NK-92 treated with Interleukin-12 subunit alpha and Interleukin-12 subunit beta, amount 100 ng/mL, for 24 hours (cell line): ENCODE measurements around the gene PRTN3.
"Not testable (repeated sequence)": the region's sequence is repeated elsewhere in the genome, so short reads cannot be mapped to it uniquely, and the experiment has no call there.

Source experiments
- DNase-seq: peaks from one replicate; lab custom pipeline; 2025; lab: John Stamatoyannopoulos, UW

The PRTN3 gene

DNA sequence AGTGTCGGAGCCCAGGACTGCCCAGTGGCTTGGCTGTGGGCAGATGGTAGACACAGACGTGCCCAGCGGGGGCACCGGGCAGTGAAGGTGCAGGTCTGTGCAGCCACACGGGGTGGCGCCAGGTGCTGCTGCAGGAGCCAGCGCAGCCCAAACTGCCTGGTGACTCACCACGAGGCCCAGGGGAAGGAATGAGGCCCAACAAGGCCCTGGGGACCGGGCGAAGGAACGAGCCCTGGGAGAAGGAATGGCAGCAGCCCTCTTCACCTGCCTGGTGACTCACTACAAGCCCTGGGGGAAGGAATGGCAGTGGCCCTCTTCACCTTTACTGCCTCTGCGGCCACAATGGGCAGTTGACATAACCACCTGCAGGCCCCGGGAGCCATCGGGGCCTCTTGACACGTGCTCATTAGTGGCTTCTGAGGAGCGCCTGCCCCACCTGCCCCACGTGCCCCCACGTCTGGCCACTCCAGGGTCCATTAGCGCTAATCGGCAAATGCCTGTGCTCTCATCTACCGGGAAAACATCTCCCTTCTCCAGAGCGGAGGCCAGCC is 42.9 kb downstream of the PRTN3 start:
- no peak for DNase-seq

- DNase-seq, result no peak
These were observed 43.8 kb downstream of the PRTN3 start for GRCh38 chr19:884420-885211.

GRCh38 chr19:885536-886224 is 44.9 kb downstream of the PRTN3 start:
- no peak for DNase-seq

GRCh38 chr19:887072-887471 is 46.3 kb downstream of the PRTN3 start:
- no peak for DNase-seq

GRCh38 chr19:887599-887998 is 46.8 kb downstream of the PRTN3 start:
- DNase-seq, result no peak

DNA sequence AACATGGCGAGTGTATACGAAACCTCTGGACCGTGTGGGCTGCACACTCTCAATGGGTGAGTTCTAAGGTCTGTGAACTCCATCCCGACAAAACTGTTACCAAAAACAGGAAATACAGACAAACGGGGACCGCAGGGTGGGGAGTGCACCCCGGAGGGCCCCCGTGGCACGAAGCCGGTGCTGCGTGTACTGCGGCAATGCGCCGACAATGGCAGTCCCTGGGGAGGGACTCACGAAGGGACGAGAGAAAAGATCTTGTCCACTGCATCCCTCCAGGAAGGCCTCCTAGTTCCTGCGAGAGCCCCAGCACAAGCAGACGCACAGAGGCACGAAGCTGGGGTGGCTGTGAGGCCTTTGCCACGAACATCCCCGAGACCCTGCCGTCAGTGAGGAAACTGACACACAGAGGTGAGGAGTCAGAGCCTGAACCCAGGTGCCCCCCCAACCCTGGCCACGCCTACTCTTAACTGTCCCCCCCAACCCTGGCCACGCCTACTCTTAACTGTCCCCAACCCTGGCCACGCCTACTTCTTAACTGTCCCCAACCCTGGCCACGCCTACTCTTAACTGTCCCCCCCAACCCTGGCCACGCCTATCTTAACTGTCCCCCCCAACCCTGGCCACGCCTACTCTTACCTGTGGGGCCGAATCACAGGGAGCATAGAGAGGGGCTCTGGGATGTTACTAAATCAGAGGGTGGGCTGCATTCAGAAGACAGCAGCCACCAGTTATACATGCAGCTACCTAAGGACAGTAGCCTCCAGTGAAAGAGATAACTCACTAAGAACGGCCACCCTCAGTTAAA is 48.0 kb downstream of the PRTN3 start:
- no peak for DNase-seq

DNA sequence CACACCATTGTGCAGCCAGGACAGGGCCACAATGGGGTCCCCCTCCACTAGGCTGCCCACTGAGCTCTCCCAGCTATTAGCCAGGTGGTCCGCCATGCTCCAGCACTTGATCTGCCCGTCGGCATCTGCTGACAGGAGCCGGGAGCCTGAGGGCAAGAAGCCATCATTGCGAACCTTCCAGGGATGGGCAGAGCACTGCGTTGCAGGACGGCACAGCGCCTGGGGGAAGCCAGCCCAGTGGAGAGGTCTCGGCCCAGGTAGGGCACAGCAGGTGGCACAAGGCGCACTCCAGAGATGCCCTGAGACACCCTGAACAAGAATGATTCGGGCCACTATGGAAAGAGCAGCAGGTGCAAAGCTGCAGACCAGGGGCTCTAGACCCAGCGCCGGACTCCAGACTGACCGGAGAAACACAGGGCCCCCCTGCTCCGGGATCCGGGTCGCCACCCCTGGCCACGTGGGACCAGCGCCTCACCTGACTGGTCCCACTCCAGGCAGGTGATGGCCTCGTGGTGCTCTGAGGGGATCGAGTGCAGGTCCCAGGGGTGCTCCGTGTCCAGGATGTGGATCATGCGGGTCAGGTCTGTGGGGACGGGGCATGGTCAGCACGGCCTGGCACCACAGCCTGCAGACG is 49.0 kb downstream of the PRTN3 start:
- DNase-seq, result no peak

GRCh38 chr19:890831-891230 is 50.0 kb downstream of the PRTN3 start:
- no peak for DNase-seq

GRCh38 chr19:891421-892200 is 50.8 kb downstream of the PRTN3 start:
- not testable (repeated sequence) for DNase-seq

GRCh38 chr19:892243-892893 is 51.6 kb downstream of the PRTN3 start:
- DNase-seq, result no peak

- DNase-seq, result peak; percentile 74
These were observed 52.3 kb downstream of the PRTN3 start, which contains the start of the genes MED16 and RNU6-9 for GRCh38 chr19:892894-893689. TSS of gene MED16 (minus strand) at chr19:893187. CDS start at chr19:891131, 2,056 bp downstream. TSS of gene RNU6-9 (plus strand) at chr19:893484.

GRCh38 chr19:896434-896833 is 55.6 kb downstream of the PRTN3 start:
- no peak for DNase-seq

GRCh38 chr19:896999-897398 is 56.2 kb downstream of the PRTN3 start:
- DNase-seq, result no peak

- DNase-seq, result no peak
These were observed 56.7 kb downstream of the PRTN3 start for GRCh38 chr19:897442-898039.
